NOMO-1 treated with DMSO at 0.1 percent for 48 hours (cell line): Measurements from ENCODE around the gene CBFA2T3.
"Not testable (repeated sequence)": the region's sequence is repeated elsewhere in the genome, so short reads cannot be mapped to it uniquely, and the experiment has no call there.

ENCODE experiments used
- DNase-seq: peaks from one replicate; lab custom pipeline; 2025; ENCODE audit not compliant: unreplicated experiment; lab: John Stamatoyannopoulos, UW

The CBFA2T3 gene

GRCh38 chr16:89013111-89013510 is 36.1 kb upstream of the CBFA2T3 start:
- no peak for DNase-seq

- DNase-seq: no peak
Measured at GRCh38 chr16:89012622-89012995, 35.6 kb upstream of the CBFA2T3 start.

GRCh38 chr16:89011909-89012621 is 35.1 kb upstream of the CBFA2T3 start:
- no peak for DNase-seq

GRCh38 chr16:89010210-89010925 is 33.4 kb upstream of the CBFA2T3 start:
- DNase-seq: no peak

GRCh38 chr16:89009343-89010209 is 32.6 kb upstream of the CBFA2T3 start:
- DNase-seq: no peak

GRCh38 chr16:89008796-89009195 is 31.8 kb upstream of the CBFA2T3 start:
- DNase-seq: not testable (repeated sequence)

- no peak for DNase-seq
Measured at GRCh38 chr16:89007371-89008249, 30.6 kb upstream of the CBFA2T3 start.

GRCh38 chr16:89006036-89006752 is 29.2 kb upstream of the CBFA2T3 start:
- DNase-seq: no peak

- DNase-seq: no peak
Measured at GRCh38 chr16:89005201-89006035, 28.4 kb upstream of the CBFA2T3 start.

- no peak for DNase-seq
Measured at GRCh38 chr16:89004209-89004831, 27.3 kb upstream of the CBFA2T3 start.

GRCh38 chr16:89003831-89004208 is 26.8 kb upstream of the CBFA2T3 start:
- DNase-seq: no peak

GRCh38 chr16:89002851-89003830 is 26.1 kb upstream of the CBFA2T3 start:
- no peak for DNase-seq

GRCh38 chr16:89002081-89002480 is 25.1 kb upstream of the CBFA2T3 start:
- DNase-seq: not testable (repeated sequence)

GRCh38 chr16:89001117-89002027 is 24.4 kb upstream of the CBFA2T3 start:
- no peak for DNase-seq

- no peak for DNase-seq
Measured at GRCh38 chr16:89000207-89000959, 23.4 kb upstream of the CBFA2T3 start.
